ENCODE data around the gene TBX15. TPM values are rescaled to one million over a fixed set of nuclear protein-coding genes. Genes with fewer than 3 reads are reported as not detected.
"Not testable (repeated sequence)": the region's sequence is repeated elsewhere in the genome, so short reads cannot be mapped to it uniquely, and the experiment has no call there.

TBX15 gene
- total RNA-seq, 4 donors from 2014 or later = 3.3 to 10.8 (median 3.5) TPM

DNA sequence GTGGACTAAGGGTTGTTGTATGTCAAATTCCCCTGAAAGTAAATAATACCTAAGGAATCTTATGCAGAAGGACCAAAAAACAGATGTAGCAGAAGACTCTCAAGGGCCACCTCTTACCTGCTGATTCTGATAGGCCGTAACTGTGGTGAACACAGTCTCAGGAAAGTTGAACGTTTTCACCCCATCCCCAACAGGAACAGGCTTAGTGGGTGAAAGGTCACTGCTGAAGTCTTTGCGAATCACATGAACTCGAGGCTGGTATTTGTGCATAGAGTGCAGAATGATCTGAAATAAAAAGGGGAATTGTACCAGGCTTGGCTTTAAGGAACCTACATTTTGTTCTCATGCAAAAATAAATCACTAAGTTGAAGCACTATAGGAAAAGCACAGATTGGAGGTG lies 64.8 kb downstream of the TBX15 start:
- DNase-seq (ENCODE audit: low spot score in 2 of 2) = no peak
- H3K9me3 ChIP-seq = no peaks in the 10 kb centered on the region
- no peak overlapping the region for H3K27ac ChIP-seq
- 64% methylated on average over 4 of the region's 4 CpGs for WGBS
- H3K4me3 ChIP-seq = no peak overlapping the region
- H3K4me1 ChIP-seq = no peaks in the 10 kb centered on the region
- H3K27me3 ChIP-seq = no peaks in the 10 kb centered on the region
- no peak for TF ChIP-seq POLR2A (IDR thresholded peaks at IDR 0.05)
- TF ChIP-seq EP300 (IDR thresholded peaks at IDR 0.05) = no peak
- no peak for TF ChIP-seq POLR2AphosphoS5 (IDR thresholded peaks at IDR 0.05)
- TF ChIP-seq, protein P1, sequence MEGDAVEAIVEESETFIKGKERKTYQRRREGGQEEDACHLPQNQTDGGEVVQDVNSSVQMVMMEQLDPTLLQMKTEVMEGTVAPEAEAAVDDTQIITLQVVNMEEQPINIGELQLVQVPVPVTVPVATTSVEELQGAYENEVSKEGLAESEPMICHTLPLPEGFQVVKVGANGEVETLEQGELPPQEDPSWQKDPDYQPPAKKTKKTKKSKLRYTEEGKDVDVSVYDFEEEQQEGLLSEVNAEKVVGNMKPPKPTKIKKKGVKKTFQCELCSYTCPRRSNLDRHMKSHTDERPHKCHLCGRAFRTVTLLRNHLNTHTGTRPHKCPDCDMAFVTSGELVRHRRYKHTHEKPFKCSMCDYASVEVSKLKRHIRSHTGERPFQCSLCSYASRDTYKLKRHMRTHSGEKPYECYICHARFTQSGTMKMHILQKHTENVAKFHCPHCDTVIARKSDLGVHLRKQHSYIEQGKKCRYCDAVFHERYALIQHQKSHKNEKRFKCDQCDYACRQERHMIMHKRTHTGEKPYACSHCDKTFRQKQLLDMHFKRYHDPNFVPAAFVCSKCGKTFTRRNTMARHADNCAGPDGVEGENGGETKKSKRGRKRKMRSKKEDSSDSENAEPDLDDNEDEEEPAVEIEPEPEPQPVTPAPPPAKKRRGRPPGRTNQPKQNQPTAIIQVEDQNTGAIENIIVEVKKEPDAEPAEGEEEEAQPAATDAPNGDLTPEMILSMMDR (IDR thresholded peaks at IDR 0.05) = no peak
- H3K36me3 ChIP-seq = no peaks in the 10 kb centered on the region

DNA sequence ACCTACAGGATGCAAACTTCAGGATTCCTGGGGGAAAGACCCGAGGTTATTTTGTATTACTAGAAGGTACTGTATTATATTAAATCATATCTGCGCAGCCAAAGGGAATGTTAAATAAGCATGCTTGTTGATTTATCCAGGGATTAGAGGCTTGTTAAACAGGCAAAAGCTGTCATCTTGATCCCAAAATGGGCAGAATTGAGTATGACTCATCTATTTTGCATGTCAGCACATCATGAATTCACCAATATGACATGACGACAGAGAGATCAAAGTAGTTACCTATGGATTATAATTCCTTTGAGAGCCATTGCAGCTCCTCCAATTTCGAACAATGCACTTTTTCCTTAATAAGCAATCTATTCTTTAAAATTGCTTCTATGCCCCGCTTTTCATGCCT lies 66.1 kb downstream of the TBX15 start:
- no peak for DNase-seq (ENCODE audit: low spot score in 2 of 2)
- Histone ChIP-seq H3K27ac (no peak overlapping the region), H3K9me3 (no peaks in the 10 kb centered on the region), H3K36me3 (no peaks in the 10 kb centered on the region), H3K4me1 (no peaks in the 10 kb centered on the region), H3K4me3 (no peak overlapping the region), H3K27me3 (no peaks in the 10 kb centered on the region)
- 52% methylated on average over 5 of the region's 5 CpGs for WGBS
- TF ChIP-seq POLR2A (IDR thresholded peaks at IDR 0.05) = no peak
- TF ChIP-seq, protein P1 (IDR thresholded peaks at IDR 0.05) = no peak
- no peak for TF ChIP-seq POLR2AphosphoS5 (IDR thresholded peaks at IDR 0.05)
- TF ChIP-seq EP300 (IDR thresholded peaks at IDR 0.05) = no peak

DNA sequence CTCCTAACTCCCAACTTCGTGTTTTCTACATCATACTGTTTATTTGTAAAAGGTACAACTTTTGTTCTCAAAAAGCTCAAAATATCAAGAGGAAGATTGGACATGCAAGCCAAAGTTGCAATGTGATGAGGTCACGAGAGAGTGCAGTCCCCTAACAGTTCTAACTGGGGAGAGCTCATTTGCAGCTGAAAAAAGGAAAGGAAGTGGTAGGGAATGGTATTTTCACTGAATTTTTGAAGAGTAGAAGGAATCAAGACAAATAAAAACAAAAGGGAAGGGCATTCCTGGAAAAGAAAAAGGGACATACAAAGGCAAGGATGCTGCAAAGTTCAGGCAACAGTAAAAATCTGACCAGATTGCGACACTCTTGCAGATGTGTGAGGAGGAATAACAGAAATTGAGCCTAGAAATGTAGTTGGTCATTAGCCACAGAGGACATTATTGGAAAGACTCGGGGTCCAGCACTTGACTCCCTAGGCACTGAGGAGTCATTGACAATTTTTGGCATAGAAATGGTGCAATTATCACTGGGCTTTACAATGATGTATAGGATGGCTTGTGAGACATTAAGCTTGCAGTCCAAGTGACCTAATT lies 67.9 kb downstream of the TBX15 start:
- DNase-seq (ENCODE audit: low spot score in 2 of 2) = no peak
- TF ChIP-seq POLR2A (IDR thresholded peaks at IDR 0.05) (no peak), POLR2AphosphoS5 (IDR thresholded peaks at IDR 0.05) (no peak)
- TF ChIP-seq, protein P1 (IDR thresholded peaks at IDR 0.05) = no peak
- Histone ChIP-seq H3K36me3 (no peaks in the 10 kb centered on the region), H3K27me3 (no peaks in the 10 kb centered on the region), H3K9me3 (no peaks in the 10 kb centered on the region), H3K4me1 (no peaks in the 10 kb centered on the region), H3K27ac (no peak overlapping the region), H3K4me3 (no peak overlapping the region)
- WGBS = 83% methylated on average over 4 of the region's 4 CpGs

DNA sequence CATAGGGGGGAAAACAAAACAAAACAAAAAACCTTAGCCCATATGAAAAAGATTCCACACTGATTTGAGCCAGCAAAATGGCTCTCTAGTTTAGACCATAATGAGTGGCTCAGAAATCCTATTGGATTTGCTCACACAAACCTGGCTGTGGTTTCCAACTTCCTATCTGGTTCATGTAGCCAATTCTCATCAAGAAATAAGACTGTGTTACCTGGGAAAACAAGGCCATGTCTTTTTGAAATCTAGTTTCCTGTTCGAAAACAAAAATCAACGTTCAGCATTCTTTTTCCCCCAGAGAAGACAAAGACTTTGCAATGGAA lies 69.2 kb downstream of the TBX15 start:
- no peaks in the 10 kb centered on the region for H3K9me3 ChIP-seq
- no peaks in the 10 kb centered on the region for H3K4me1 ChIP-seq
- WGBS = 84% methylated on average over 2 of the region's 2 CpGs
- no peak for DNase-seq (ENCODE audit: low spot score in 2 of 2)
- H3K4me3 ChIP-seq = no peak overlapping the region
- no peaks in the 10 kb centered on the region for H3K36me3 ChIP-seq
- H3K27ac ChIP-seq = no peak overlapping the region
- no peaks in the 10 kb centered on the region for H3K27me3 ChIP-seq
- TF ChIP-seq, protein P1 (IDR thresholded peaks at IDR 0.05) = no peak
- TF ChIP-seq POLR2A (IDR thresholded peaks at IDR 0.05) (no peak), POLR2AphosphoS5 (IDR thresholded peaks at IDR 0.05) (no peak), EP300 (IDR thresholded peaks at IDR 0.05) (no peak)

DNA sequence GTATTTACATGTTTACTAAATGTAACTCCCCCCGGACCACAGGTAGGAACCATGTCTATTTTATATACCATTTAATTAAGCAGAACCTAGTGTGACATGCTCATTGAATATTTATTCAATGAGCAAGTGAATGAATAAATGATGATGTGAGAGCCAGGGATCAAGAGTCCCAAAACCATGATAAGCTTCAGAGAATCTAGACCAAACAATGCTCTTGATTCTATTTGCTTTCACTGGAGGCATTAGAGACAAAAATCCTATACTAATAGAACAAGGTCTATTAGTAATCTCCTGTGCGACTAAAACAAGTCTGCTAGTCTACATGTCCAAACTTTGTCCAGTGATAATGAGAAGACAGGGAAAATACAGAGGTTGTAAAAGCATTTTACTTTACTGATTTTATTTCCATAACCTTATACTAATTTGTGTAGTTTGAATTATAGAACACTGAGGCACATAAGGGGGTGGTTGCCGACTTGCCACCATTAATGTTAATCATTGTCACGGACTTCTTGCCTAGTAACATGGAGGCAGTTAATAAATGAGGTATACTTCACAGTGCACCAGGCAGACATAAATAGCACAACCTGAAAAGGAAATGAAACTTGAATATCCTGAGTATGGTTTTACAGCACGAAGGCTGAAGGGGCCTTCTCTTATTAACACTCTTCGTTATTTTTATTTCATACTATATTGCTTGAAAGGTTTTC lies 69.8 kb downstream of the TBX15 start:
- H3K27ac ChIP-seq = no peak overlapping the region
- H3K36me3 ChIP-seq = no peaks in the 10 kb centered on the region
- H3K9me3 ChIP-seq = no peaks in the 10 kb centered on the region
- no peak for DNase-seq (ENCODE audit: low spot score in 2 of 2)
- TF ChIP-seq POLR2A (IDR thresholded peaks at IDR 0.05) (no peak), POLR2AphosphoS5 (IDR thresholded peaks at IDR 0.05) (no peak), EP300 (IDR thresholded peaks at IDR 0.05) (no peak)
- TF ChIP-seq, protein P1 (IDR thresholded peaks at IDR 0.05) = no peak
- no peaks in the 10 kb centered on the region for H3K4me1 ChIP-seq
- H3K4me3 ChIP-seq = no peak overlapping the region
- 91% methylated on average over 6 of the region's 6 CpGs for WGBS
- no peaks in the 10 kb centered on the region for H3K27me3 ChIP-seq

DNA sequence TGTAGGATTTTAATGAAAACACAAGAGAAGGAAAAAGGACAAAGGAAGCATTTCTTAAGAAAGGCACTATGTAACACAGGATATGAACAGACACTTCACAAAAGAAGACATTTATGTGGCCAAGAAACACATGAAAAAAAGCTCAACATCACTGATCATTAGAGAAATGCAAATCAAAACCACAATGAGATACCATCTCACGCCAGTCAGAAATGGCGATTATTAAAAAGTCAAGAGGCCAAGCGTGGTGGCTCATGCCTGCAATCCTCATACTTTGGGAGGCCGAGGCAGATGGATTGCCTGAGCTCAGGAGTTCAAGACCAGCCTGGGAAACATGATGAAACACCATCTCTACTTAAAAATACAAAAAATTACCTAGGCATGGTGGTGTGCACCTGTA lies 71.8 kb downstream of the TBX15 start:
- H3K9me3 ChIP-seq; DNase-seq (ENCODE audit: low spot score in 2 of 2); H3K36me3 ChIP-seq; H3K4me3 ChIP-seq; H3K27me3 ChIP-seq; H3K27ac ChIP-seq; H3K4me1 ChIP-seq: not testable (repeated sequence)
- WGBS = 86% methylated on average over 4 of the region's 4 CpGs

Measured in suprapubic skin (tissue), 4 donors.